HCT116 (cell line): ENCODE results near the gene HDLBP. TPM values are rescaled to one million over a fixed set of nuclear protein-coding genes. Genes with fewer than 3 reads are reported as not detected.

Source experiments
- ATAC-seq: fragments of 200-7000 bp; cut with Tn5 transposase; 2 replicates; pipeline ENCODE4 v1.9.1; 2020; ENCODE audit warnings: mild to moderate bottlenecking, moderate library complexity
- BruUV-seq: library from RNA; stranded (reverse); fragments of 400-500 nt; replicated peaks from 2 replicates; lab custom pipeline; 2021; lab: Mats Ljungman, UMichigan
- CTCF ChIA-PET: fragments of 300-600 bp; sonication (Branson Sonifier 250); formaldehyde crosslinking; loops from one replicate; lab custom pipeline; 2021; ENCODE audit warnings: antibody characterized with exemption; lab: Charles Lee
- POLR2A ChIA-PET: fragments of 300-600, 350-600 bp; sonication (Branson Sonifier 250); formaldehyde crosslinking; loops from one replicate; lab custom pipeline; 2021; ENCODE audit warnings: antibody characterized with exemption; lab: Charles Lee
- RAD21 ChIA-PET, 2 experiments: fragments of 300-600 bp; sonication (Branson Sonifier 250); formaldehyde crosslinking; loops; one replicate each; lab custom pipeline; 2023; ENCODE audit warnings: low total read pairs in 2 of 2; ENCODE audit not compliant: uncharacterized antibody in 2 of 2, unreplicated experiment in 2 of 2, low non-redundant PET in 1 of 2; lab: Charles Lee
- DNase-seq: peaks from one replicate; pipeline ENCODE4 v3.0.0-alpha.2; 2010; ENCODE audit warnings: low read depth, low spot score
- H2AFZ ChIP-seq: fragments of 200-600 bp; shearing (Covaris generic), sonication (generic); 2 replicates; pipeline ENCODE4 v1.6.1; 2017; ENCODE audit warnings: low read depth, mixed run types, mixed read lengths, antibody characterized with exemption, low read length; ENCODE audit not compliant: poor library complexity, severe bottlenecking
- H3K27ac ChIP-seq: 2 replicates; pipeline ENCODE4 v1.5.1; 2012; ENCODE audit warnings: low read depth, low read length
- H3K27me3 ChIP-seq: fragments of 200-600 bp; sonication (generic); 2 replicates; pipeline ENCODE4 v1.6.1; 2016; ENCODE audit warnings: mixed run types, low read length, mixed read lengths; ENCODE audit not compliant: insufficient read depth
- H3K36me3 ChIP-seq, 2 experiments: fragments of 200-500 bp in 1 of 2; fragments of 200-600 bp in 1 of 2; sonication (Bioruptor generic) in 1 of 2; sonication (generic) in 1 of 2; 2 replicates each; pipeline versions ENCODE4 v1.5.1 to v1.6.1; 2014 to 2016; ENCODE audit warnings: low read length in 2 of 2, inconsistent platforms in 1 of 2, mixed read lengths in 1 of 2, mixed run types in 1 of 2; ENCODE audit not compliant: insufficient read depth in 2 of 2, control insufficient read depth in 1 of 2
- H3K4me1 ChIP-seq, 2 experiments: fragments of 200-600 bp in 1 of 2; sonication (generic) in 1 of 2; 2 replicates each; pipeline versions ENCODE4 v1.5.1 to v1.6.1; 2012 to 2017; ENCODE audit warnings: low read length in 2 of 2, inconsistent platforms in 1 of 2, mild to moderate bottlenecking in 1 of 2, mixed read lengths in 1 of 2, mixed run types in 1 of 2, moderate library complexity in 1 of 2; ENCODE audit not compliant: insufficient read depth in 2 of 2, control insufficient read depth in 1 of 2
- H3K4me2 ChIP-seq: fragments of 200-600 bp; sonication (generic); 2 replicates; pipeline ENCODE4 v1.6.1; 2017; ENCODE audit warnings: mixed run types, low read length, mixed read lengths
- H3K4me3 ChIP-seq, 2 experiments: fragments of 200-600 bp in 1 of 2; sonication (generic) in 1 of 2; replicated peaks in 1 of 2; 2 replicates each; pipeline ENCODE4 v1.5.1; 2011 to 2016; ENCODE audit warnings: low read length in 2 of 2, control low read depth in 1 of 2, low read depth in 1 of 2, mild to moderate bottlenecking in 1 of 2, mixed read lengths in 1 of 2, mixed run types in 1 of 2
- H3K79me2 ChIP-seq: fragments of 200-600 bp; sonication (generic); 2 replicates; pipeline ENCODE4 v1.6.1; 2017; ENCODE audit warnings: mild to moderate bottlenecking, mixed run types, low read length, moderate library complexity, mixed read lengths; ENCODE audit not compliant: insufficient read depth
- H3K9ac ChIP-seq: fragments of 200-600 bp; sonication (generic); 2 replicates; pipeline ENCODE4 v1.6.1; 2016; ENCODE audit warnings: low read length, mixed read lengths
- H3K9me2 ChIP-seq: fragments of 200-600 bp; sonication (generic), shearing (Covaris generic); 2 replicates; pipeline ENCODE4 v1.6.1; 2017; ENCODE audit warnings: mixed run types, mild to moderate bottlenecking, moderate library complexity; ENCODE audit not compliant: insufficient read depth
- H3K9me3 ChIP-seq, 2 experiments: fragments of 200-500 bp in 1 of 2; fragments of 200-600 bp in 1 of 2; sonication (Bioruptor generic) in 1 of 2; sonication (generic) in 1 of 2; 2 replicates each; pipeline ENCODE4 v1.6.1; 2014 to 2017; ENCODE audit warnings: low read length in 2 of 2, mixed read lengths in 2 of 2, inconsistent platforms in 1 of 2, low read depth in 1 of 2, mild to moderate bottlenecking in 1 of 2, mixed run types in 1 of 2, moderate library complexity in 1 of 2; ENCODE audit not compliant: control insufficient read depth in 1 of 2, insufficient read depth in 1 of 2
- H4K20me1 ChIP-seq: fragments of 200-600 bp; sonication (generic), shearing (Covaris generic); 2 replicates; pipeline ENCODE4 v1.6.1; 2017; ENCODE audit warnings: mixed run types, mild to moderate bottlenecking, moderate library complexity; ENCODE audit not compliant: insufficient read depth
- CEBPB ChIP-seq: IDR thresholded peaks from 2 replicates; pipeline ENCODE4 v1.6.1; 2012; ENCODE audit warnings: low read depth
- EGR1 ChIP-seq: IDR thresholded peaks from 2 replicates; pipeline ENCODE4 v1.6.1; 2012; ENCODE audit warnings: low read depth
- EZH2 ChIP-seq: fragments of 200-600 bp; sonication (generic); IDR thresholded peaks from 2 replicates; pipeline ENCODE4 v1.6.1; 2017; ENCODE audit warnings: antibody characterized with exemption, mixed run types
- EZH2phosphoT487 ChIP-seq: fragments of 200-600 bp; IDR thresholded peaks from 2 replicates; pipeline ENCODE4 v1.6.1; 2018; ENCODE audit warnings: antibody characterized with exemption, borderline replicate concordance
- JUND ChIP-seq: IDR thresholded peaks from 2 replicates; pipeline ENCODE4 v1.6.1; 2012
- POLR2A ChIP-seq: IDR thresholded peaks from 2 replicates; pipeline ENCODE4 v1.7.0; 2011; ENCODE audit warnings: borderline replicate concordance; ENCODE audit not compliant: insufficient read depth, insufficient read length; ENCODE audit errors: extremely low read depth
- POLR2AphosphoS5 ChIP-seq: IDR thresholded peaks from 2 replicates; pipeline ENCODE4 v1.6.1; 2011; ENCODE audit warnings: mild to moderate bottlenecking, low read depth, low read length, moderate library complexity
- RAD21 ChIP-seq: IDR thresholded peaks from 2 replicates; pipeline ENCODE4 v1.6.1; 2012; ENCODE audit warnings: low read depth, mild to moderate bottlenecking
- SP1 ChIP-seq: IDR thresholded peaks from 2 replicates; pipeline ENCODE4 v1.6.1; 2012; ENCODE audit warnings: low read depth
- SRF ChIP-seq: IDR thresholded peaks from 2 replicates; pipeline ENCODE4 v1.6.1; 2012; ENCODE audit warnings: low read depth
- TCF7L2 ChIP-seq: IDR thresholded peaks from 2 replicates; pipeline ENCODE4 v1.7.0; 2011; ENCODE audit warnings: borderline replicate concordance, inconsistent platforms; ENCODE audit not compliant: insufficient read depth, insufficient read length; ENCODE audit errors: extremely low read depth
- ZFX ChIP-seq: fragments of 450-650 bp; IDR thresholded peaks from 2 replicates; pipeline ENCODE4 v1.6.1; 2017
- ZNF274 ChIP-seq: fragments of 200-500 bp; sonication (Bioruptor generic); IDR thresholded peaks from 2 replicates; pipeline ENCODE4 v1.6.1; 2014; ENCODE audit warnings: mild to moderate bottlenecking, low read depth, low read length, inconsistent platforms
- intact Hi-C: fragments of 100-400 bp; cut with micrococcal nuclease; formaldehyde crosslinking; loops from 2 replicates; pipeline ENCODE4 v1.10.0; 2022
- total RNA-seq: library from RNA; stranded (reverse); gene quantifications from one replicate; pipeline ENCODE4 v1.2.1, GENCODE V29; 2021; ENCODE audit not compliant: unreplicated experiment
- TF ChIP-seq, protein P1 (sequence below), 3 experiments: fragments of 200-600 bp in 1 of 3; sonication (generic) in 1 of 3; IDR thresholded peaks in 2 of 3; conservative IDR thresholded peaks in 1 of 3; 2 replicates each; pipeline ENCODE4 v1.5.1; 2012 to 2017; ENCODE audit warnings: low read depth in 2 of 3, low read length in 2 of 3, antibody characterized with exemption in 1 of 3, borderline replicate concordance in 1 of 3, control low read depth in 1 of 3, mild to moderate bottlenecking in 1 of 3, mixed read lengths in 1 of 3, mixed run types in 1 of 3, moderate library complexity in 1 of 3; ENCODE audit not compliant: insufficient read depth in 1 of 3
- TF ChIP-seq, protein P2 (sequence below): IDR thresholded peaks from 2 replicates; pipeline ENCODE4 v1.6.1; 2012
- TF ChIP-seq, protein P3 (sequence below): IDR thresholded peaks from 2 replicates; pipeline ENCODE4 v1.6.1; 2011; ENCODE audit warnings: mild to moderate bottlenecking, low read length, moderate library complexity; ENCODE audit not compliant: insufficient replicate concordance; ENCODE audit errors: extremely low read depth

Gene HDLBP
- total RNA-seq, 1 experiment from 2014 or later, result 462 TPM

DNA sequence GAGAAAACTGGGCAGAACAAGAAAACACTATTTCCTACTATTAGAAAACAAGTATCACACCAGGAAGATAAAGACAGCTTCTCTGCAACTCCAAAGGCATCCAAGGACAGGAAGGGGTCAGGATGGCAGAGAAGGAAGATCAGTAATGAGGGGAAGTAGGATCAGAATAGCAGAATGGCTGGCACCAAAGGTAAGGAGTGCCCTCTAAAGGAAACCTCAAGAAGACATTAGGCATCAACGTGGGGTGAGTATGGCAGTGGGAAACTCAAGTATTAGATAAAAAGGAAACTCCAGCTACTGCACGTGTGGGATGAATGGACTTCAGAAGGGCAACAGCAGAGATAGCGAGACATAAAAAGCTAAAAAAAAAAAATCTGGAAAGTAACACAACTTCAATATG lies 25.9 kb downstream of the HDLBP start:
- no peak overlapping the region for H3K9ac ChIP-seq
- no peaks in the 10 kb centered on the region for H3K9me2 ChIP-seq
- 0 out of 4 replicates have a peak, but pooled peaks cover 0 to 4% of the 10 kb centered on the region in 2 experiments for H3K36me3 ChIP-seq
- no peak overlapping the region for H3K4me2 ChIP-seq
- BruUV-seq, result no TSS peak
- no peak for TF ChIP-seq JUND
- TF ChIP-seq EZH2, result no peak
- TF ChIP-seq, protein P1, sequence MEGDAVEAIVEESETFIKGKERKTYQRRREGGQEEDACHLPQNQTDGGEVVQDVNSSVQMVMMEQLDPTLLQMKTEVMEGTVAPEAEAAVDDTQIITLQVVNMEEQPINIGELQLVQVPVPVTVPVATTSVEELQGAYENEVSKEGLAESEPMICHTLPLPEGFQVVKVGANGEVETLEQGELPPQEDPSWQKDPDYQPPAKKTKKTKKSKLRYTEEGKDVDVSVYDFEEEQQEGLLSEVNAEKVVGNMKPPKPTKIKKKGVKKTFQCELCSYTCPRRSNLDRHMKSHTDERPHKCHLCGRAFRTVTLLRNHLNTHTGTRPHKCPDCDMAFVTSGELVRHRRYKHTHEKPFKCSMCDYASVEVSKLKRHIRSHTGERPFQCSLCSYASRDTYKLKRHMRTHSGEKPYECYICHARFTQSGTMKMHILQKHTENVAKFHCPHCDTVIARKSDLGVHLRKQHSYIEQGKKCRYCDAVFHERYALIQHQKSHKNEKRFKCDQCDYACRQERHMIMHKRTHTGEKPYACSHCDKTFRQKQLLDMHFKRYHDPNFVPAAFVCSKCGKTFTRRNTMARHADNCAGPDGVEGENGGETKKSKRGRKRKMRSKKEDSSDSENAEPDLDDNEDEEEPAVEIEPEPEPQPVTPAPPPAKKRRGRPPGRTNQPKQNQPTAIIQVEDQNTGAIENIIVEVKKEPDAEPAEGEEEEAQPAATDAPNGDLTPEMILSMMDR (IDR thresholded peaks at IDR 0.05 in 2 of 3, conservative IDR thresholded peaks at IDR 0.05 in 1 of 3; ENCODE audit: borderline replicate concordance in 1 of 3, insufficient read depth in 1 of 3, low read depth in 2 of 3, low read length in 2 of 3), result 0 out of 6 replicates have a peak, but pooled peaks of 1 of the 3 experiments have one; percentile 8
- TF ChIP-seq RAD21, result peak; percentile 35
- TF ChIP-seq SRF, result no peak
- TF ChIP-seq, protein P2, sequence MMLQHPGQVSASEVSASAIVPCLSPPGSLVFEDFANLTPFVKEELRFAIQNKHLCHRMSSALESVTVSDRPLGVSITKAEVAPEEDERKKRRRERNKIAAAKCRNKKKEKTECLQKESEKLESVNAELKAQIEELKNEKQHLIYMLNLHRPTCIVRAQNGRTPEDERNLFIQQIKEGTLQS, result no peak
- H3K4me1 ChIP-seq, result peaks cover 3 to 4% of the 10 kb centered on the region in 2 experiments; a peak in 2 of 4 replicates
- H3K9me3 ChIP-seq, result no peaks in the 10 kb centered on the region
- ChIA-PET RAD21 (no interaction called here), POLR2A (no interaction called here), CTCF (no interaction called here)
- no peak overlapping the region for H3K27ac ChIP-seq
- H3K79me2 ChIP-seq, result peaks cover 100% of the 10 kb centered on the region
- ATAC-seq (no peak), DNase-seq (no peak)
- H4K20me1 ChIP-seq, result peaks cover 27% of the 10 kb centered on the region; the same call in 1 of the 2 replicates
- no peaks in the 10 kb centered on the region for H3K27me3 ChIP-seq
- no peak overlapping the region for H2AFZ ChIP-seq
- intact Hi-C loops, result no loop called here
- no peak overlapping the region for H3K4me3 ChIP-seq

DNA sequence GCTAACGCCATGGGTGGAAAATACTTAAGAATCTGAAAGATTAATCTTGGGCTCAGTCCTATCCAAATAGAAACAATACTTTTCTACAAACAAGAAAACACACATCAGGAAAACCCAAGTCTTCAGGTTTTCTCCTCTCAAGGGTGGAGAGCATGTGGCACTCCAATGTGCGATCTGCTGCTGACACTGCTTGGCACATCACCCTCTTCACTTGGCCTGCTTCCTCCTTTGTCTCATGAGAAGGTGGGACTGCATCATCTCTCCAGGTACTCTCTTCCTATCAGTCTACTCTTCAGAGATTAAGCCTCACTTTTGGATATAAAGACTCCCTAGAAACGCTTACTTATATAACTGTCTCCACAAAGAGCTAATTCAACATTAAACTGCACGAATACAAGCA lies 26.4 kb downstream of the HDLBP start:
- H3K36me3 ChIP-seq, result 0 out of 4 replicates have a peak, but pooled peaks cover 0 to 4% of the 10 kb centered on the region in 2 experiments
- intact Hi-C loops, result no loop called here
- ChIA-PET POLR2A (no interaction called here), CTCF (no interaction called here), RAD21 (no interaction called here)
- no peak overlapping the region for H3K4me3 ChIP-seq
- no peak overlapping the region for H3K9ac ChIP-seq
- H3K27ac ChIP-seq, result no peak overlapping the region
- no peaks in the 10 kb centered on the region for H3K27me3 ChIP-seq
- peaks cover 26% of the 10 kb centered on the region; the same call in 1 of the 2 replicates for H4K20me1 ChIP-seq
- peaks cover 3 to 4% of the 10 kb centered on the region in 2 experiments; a peak in 2 of 4 replicates for H3K4me1 ChIP-seq
- no peaks in the 10 kb centered on the region for H3K9me2 ChIP-seq
- DNase-seq (no peak), ATAC-seq (no peak)
- BruUV-seq, result TSS peak; percentile 12
- H2AFZ ChIP-seq, result no peak overlapping the region
- H3K9me3 ChIP-seq, result no peaks in the 10 kb centered on the region
- H3K4me2 ChIP-seq, result no peak overlapping the region
- H3K79me2 ChIP-seq, result peaks cover 100% of the 10 kb centered on the region
- TF ChIP-seq, protein P3, sequence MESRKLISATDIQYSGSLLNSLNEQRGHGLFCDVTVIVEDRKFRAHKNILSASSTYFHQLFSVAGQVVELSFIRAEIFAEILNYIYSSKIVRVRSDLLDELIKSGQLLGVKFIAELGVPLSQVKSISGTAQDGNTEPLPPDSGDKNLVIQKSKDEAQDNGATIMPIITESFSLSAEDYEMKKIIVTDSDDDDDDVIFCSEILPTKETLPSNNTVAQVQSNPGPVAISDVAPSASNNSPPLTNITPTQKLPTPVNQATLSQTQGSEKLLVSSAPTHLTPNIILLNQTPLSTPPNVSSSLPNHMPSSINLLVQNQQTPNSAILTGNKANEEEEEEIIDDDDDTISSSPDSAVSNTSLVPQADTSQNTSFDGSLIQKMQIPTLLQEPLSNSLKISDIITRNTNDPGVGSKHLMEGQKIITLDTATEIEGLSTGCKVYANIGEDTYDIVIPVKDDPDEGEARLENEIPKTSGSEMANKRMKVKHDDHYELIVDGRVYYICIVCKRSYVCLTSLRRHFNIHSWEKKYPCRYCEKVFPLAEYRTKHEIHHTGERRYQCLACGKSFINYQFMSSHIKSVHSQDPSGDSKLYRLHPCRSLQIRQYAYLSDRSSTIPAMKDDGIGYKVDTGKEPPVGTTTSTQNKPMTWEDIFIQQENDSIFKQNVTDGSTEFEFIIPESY, result no peak
- TF ChIP-seq EGR1 (no peak), ZNF274 (no peak), POLR2A (no peak), TCF7L2 (no peak), EZH2 (no peak), ZFX (no peak), SP1 (no peak), CEBPB (no peak), EZH2phosphoT487 (no peak), POLR2AphosphoS5 (no peak), RAD21 (no peak), SRF (no peak)
